ENCODE results near the gene GLS. TPM values are rescaled to one million over a fixed set of nuclear protein-coding genes. Genes with fewer than 3 reads are reported as not detected.
A peak's percentile ranks its signal among the peaks of the same experiment; 100 is the strongest.
"Not testable (repeated sequence)": the region's sequence is repeated elsewhere in the genome, so short reads cannot be mapped to it uniquely, and the experiment has no call there.

GLS gene
- total RNA-seq, 2 experiments from 2014 or later: 175 to 187 TPM

DNA sequence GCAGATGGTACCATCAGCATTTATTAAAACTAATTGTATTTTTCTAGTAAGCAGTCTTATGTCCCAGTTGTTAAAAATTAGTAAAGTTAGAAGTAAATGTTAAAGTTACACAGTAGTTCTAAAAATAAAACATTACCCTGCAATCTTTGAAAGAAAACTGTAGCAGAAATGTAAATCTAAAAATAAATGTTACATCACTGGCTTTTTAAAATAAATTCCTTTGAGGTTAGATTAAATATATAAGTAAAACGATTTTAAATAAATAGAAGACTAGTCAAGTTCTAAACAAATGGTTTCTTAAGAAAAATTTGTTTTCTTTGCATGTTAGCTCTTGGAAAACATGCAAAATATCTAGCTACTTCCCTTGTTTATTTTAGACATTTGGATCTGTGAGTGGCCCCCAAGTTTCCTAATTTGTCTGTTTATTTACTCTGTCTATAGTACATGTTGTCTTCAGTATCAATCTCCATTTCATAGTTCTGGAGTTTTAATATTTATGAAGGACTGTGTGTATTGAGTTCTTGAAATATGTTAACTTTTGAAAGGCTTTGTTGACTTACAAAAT, 58.2 kb downstream of the GLS start:
- H3K9me3 Mint-ChIP-seq: no peaks in the 10 kb centered on the region
- H3K4me3 Mint-ChIP-seq: no peak overlapping the region
- H3K27me3 Mint-ChIP-seq: no peaks in the 10 kb centered on the region
- no peak for ATAC-seq (ENCODE audit: low read depth)
- peaks cover 10% of the 10 kb centered on the region for H3K36me3 Mint-ChIP-seq
- no peak for DNase-seq
- H3K4me1 Mint-ChIP-seq: peaks cover 2% of the 10 kb centered on the region
- H3K27ac Mint-ChIP-seq: no peak overlapping the region
- POLR2A ChIA-PET: no interaction called here

DNA sequence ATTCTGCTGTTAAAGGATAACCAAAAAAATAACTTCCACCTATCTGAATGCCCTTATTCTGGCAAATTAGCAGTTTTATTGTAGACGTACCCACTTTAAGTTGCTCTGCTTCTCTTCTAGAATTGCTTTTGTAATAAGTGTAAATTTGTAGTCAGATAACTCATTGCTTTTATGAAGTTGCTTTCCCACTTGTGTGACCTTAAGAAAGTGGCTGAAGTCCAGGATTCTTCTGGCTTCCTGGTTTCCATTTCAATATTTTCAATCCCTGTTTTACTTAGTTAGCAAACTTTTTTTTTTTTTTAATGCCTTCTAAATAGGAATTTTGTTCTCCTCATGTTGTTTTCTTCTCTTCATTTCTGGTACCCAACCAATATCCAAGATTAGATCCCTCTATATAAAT, 59.8 kb downstream of the GLS start:
- peaks cover 5% of the 10 kb centered on the region for H3K36me3 Mint-ChIP-seq
- DNase-seq (no peak), ATAC-seq (ENCODE audit: low read depth) (no peak)
- no peaks in the 10 kb centered on the region for H3K27me3 Mint-ChIP-seq
- no peak overlapping the region for H3K4me3 Mint-ChIP-seq
- no peak overlapping the region for H3K27ac Mint-ChIP-seq
- POLR2A ChIA-PET: no interaction called here
- no peaks in the 10 kb centered on the region for H3K9me3 Mint-ChIP-seq
- H3K4me1 Mint-ChIP-seq: no peaks in the 10 kb centered on the region

DNA sequence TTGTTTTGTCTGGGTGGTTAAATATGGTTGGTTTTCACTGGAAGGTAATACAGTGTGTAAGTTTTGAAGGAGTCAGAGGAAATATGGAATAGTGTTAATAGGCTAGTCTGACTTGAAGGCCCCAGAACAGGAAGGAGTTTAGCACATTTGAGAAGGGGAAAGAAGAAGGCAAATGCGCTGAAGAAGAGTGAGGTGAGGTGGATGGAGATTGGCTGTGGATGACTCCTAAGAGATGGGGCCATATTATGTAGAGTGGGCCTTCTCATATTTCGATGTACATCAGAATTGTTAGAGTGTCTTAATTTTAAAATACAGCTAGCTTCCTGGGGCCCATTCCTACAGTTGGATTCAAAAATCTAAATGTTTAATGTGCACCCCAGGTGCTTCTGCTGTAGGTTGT, 61.0 kb downstream of the GLS start:
- Mint-ChIP-seq H3K4me1 (no peaks in the 10 kb centered on the region), H3K27ac (no peak overlapping the region), H3K36me3 (peaks cover 1% of the 10 kb centered on the region), H3K9me3 (no peaks in the 10 kb centered on the region), H3K27me3 (no peaks in the 10 kb centered on the region), H3K4me3 (no peak overlapping the region)
- POLR2A ChIA-PET: no interaction called here
- DNase-seq: no peak
- no peak for ATAC-seq (ENCODE audit: low read depth)

DNA sequence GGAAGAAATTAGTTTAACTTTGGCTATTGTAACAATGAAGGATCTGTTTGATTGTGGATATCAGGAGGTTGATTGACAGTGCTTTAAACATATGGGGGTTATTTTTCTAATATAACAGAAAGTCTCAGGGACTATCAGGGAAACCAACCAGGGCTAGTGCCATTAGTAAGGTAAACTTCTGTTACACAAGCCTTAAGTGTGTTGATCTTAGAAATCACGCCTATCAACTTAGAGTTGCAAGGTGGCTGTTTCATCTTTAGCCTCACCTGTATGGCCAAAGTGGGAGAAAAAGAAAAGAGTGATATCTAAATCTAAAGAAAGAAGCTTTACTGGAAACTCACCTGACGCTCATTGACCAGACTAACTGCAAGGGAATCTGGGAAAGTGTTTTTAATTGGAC, 62.1 kb downstream of the GLS start:
- POLR2A ChIA-PET: no interaction called here

DNA sequence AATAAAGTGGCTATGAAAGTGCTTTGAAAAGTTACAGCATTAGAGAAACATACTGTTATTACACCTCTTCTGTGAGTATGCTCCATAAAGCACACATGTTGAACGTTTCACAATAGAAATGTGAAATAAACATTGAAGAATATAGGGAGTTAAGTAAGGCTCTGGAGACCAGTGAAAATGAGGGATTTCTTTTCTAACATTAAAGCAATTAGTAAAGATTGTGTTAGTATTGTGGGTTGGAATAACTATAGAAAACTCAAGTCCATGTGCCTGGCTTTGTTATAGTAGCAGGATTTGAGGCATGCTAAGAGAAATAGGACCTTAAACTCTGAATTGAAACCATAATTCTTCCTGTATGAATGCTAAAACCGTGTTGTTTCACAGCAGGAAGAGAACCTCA, 63.1 kb downstream of the GLS start:
- H3K27me3 Mint-ChIP-seq: no peaks in the 10 kb centered on the region
- H3K4me3 Mint-ChIP-seq: no peak overlapping the region
- ATAC-seq (ENCODE audit: low read depth): no peak
- H3K4me1 Mint-ChIP-seq: peaks cover 8% of the 10 kb centered on the region
- H3K9me3 Mint-ChIP-seq: no peaks in the 10 kb centered on the region
- H3K27ac Mint-ChIP-seq: no peak overlapping the region
- DNase-seq: no peak
- H3K36me3 Mint-ChIP-seq: peaks cover 1% of the 10 kb centered on the region
- POLR2A ChIA-PET: no interaction called here

More for the DNA sequence above, 62.1 kb downstream of the GLS start:
- H3K36me3 Mint-ChIP-seq: peaks cover 1% of the 10 kb centered on the region
- no peaks in the 10 kb centered on the region for H3K27me3 Mint-ChIP-seq
- no peak overlapping the region for H3K27ac Mint-ChIP-seq
- ATAC-seq (ENCODE audit: low read depth) (no peak), DNase-seq (no peak)
- H3K9me3 Mint-ChIP-seq: no peaks in the 10 kb centered on the region
- peaks cover 5% of the 10 kb centered on the region for H3K4me1 Mint-ChIP-seq
- H3K4me3 Mint-ChIP-seq: no peak overlapping the region

DNA sequence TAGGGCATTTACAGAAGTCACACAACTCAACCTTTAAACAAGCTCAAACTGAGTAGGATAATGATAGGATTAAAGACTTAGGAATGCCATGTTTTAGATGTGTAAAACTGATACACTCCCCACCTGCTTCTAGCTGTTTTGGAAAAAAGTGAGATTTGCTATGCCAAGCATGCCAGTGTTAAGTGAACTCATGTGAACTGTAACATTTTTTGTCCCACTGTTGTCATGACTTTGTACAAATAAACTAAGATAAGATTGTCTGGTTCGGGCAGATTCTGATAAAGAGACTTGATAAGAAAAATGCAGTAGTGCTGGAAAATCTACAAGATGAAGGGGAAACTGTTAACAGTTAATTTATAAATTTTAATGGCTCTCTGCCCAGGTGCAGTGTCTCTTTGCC, 66.5 kb downstream of the GLS start:
- H3K4me1 Mint-ChIP-seq: peaks cover 8% of the 10 kb centered on the region
- DNase-seq (no peak), ATAC-seq (ENCODE audit: low read depth) (no peak)
- H3K27me3 Mint-ChIP-seq: no peaks in the 10 kb centered on the region
- H3K4me3 Mint-ChIP-seq: no peak overlapping the region
- H3K36me3 Mint-ChIP-seq: no peaks in the 10 kb centered on the region
- POLR2A ChIA-PET: interaction anchor here (0.8 to 1.6 kb wide), 6 partner anchors 11 to 96 kb away, joined by 3 to 9 read pairs (median 6); no protein-coding TSS in a partner anchor
- no peak overlapping the region for H3K27ac Mint-ChIP-seq
- H3K9me3 Mint-ChIP-seq: no peaks in the 10 kb centered on the region

DNA sequence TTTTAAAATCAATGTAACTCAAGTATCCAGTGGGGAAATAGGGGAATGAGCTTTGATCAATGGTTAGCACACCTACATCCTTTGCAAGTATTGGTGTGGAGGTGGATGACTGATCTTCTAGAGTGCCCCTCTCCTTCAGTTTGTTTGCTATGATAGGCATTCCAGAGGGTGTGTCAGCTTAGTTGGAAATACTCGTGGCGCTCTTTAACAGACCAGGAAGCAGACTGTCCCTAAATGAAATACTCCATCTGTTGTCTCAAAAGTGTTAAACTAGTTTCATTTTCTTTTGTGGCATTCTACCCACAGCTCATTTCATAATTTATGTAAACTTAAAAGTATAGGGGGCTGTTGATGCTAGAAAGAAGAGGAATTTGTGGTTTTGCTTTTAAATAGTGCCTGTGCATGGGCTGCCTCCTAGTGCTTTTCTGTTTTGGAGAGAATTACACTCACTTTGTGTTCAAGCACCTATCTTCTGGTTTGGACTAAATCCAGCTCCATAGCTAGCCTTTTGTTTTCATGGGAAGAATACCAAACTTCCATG, 67.2 kb downstream of the GLS start:
- H3K27ac Mint-ChIP-seq: peak overlapping the region; percentile 7
- DNase-seq (no peak), ATAC-seq (ENCODE audit: low read depth) (peak; percentile 67)
- H3K4me3 Mint-ChIP-seq: peak overlapping the region; percentile 51
- POLR2A ChIA-PET: interaction anchor here (0.8 to 1.5 kb wide), 5 partner anchors 10 to 97 kb away, joined by 3 to 9 read pairs (median 7); no protein-coding TSS in a partner anchor
- H3K27me3 Mint-ChIP-seq: no peaks in the 10 kb centered on the region
- no peaks in the 10 kb centered on the region for H3K9me3 Mint-ChIP-seq
- H3K36me3 Mint-ChIP-seq: no peaks in the 10 kb centered on the region
- H3K4me1 Mint-ChIP-seq: peaks cover 8% of the 10 kb centered on the region

DNA sequence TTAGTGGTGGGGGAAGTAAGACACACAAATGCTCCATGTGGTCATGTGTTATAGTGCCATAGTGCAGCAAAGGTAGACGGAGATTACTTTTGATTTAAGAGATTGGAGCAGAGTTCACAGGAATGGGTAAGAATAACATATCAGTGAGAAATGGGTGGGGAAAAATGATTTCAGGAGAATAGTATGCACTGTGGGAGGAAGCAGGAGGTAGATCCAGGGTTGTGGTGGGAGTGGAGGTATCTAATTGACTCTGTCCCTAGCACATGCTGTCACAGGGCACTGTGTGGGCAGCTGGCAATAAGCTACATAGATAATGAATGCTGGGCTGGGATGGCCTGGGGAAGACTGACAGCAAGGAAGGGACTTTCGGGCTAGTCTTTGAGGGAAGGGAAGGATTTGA, 68.0 kb downstream of the GLS start:
- Mint-ChIP-seq H3K27me3 (no peaks in the 10 kb centered on the region), H3K36me3 (no peaks in the 10 kb centered on the region), H3K27ac (no peak overlapping the region), H3K4me3 (no peak overlapping the region), H3K4me1 (peaks cover 8% of the 10 kb centered on the region), H3K9me3 (no peaks in the 10 kb centered on the region)
- DNase-seq (no peak), ATAC-seq (ENCODE audit: low read depth) (no peak)
- POLR2A ChIA-PET: interaction anchor here (1.3 to 1.5 kb wide), 3 partner anchors 9 to 67 kb away, joined by 6 to 9 read pairs (median 7); no protein-coding TSS in a partner anchor

DNA sequence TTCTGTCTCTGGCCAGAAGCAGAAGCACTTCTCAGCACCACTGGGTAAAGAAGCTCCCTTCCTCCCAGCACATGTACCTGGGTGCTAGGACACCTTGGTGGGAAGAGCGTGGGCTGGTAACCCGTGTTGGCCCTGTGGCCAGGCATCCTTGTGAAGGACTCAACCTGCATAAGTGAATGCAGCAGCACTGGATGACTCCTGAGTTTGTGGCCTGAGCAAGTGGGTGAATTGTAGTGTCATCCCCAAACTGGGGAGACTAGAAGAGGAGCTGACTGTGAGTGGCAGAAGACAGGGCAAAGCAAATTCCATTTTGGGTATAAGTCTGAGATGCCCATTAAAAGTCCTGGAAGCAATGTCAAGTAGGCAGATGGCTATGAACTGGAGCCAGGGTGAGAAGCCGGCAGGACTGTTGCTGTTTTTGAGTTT, 70.0 kb downstream of the GLS start:
- Mint-ChIP-seq H3K27ac (no peak overlapping the region), H3K27me3 (no peaks in the 10 kb centered on the region), H3K4me3 (no peak overlapping the region), H3K36me3 (no peaks in the 10 kb centered on the region), H3K4me1 (peaks cover 8% of the 10 kb centered on the region), H3K9me3 (no peaks in the 10 kb centered on the region)
- ATAC-seq (ENCODE audit: low read depth) (no peak), DNase-seq (no peak)
- POLR2A ChIA-PET: no interaction called here

DNA sequence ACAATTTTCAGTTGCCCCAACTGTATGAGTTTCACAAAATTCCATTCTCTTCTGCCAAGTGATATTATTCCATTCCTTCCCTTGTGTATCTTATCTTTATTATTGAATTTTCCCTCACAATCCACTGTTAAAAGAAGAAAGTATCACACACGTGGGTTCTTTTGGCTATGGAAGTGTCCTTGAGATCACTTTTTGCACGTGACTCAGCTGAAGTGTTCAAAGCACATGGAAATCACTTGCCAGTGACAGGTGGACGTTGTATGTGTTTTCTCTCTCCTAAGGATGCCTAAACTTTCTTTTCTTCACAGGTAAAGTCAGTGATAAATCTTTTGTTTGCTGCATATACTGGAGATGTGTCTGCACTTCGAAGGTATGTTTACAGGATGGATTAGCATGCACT, 72.6 kb downstream of the GLS start:
- DNase-seq: no peak
- POLR2A ChIA-PET: no interaction called here
- Mint-ChIP-seq H3K27ac (no peak overlapping the region), H3K27me3 (no peaks in the 10 kb centered on the region), H3K4me1 (peaks cover 2% of the 10 kb centered on the region), H3K36me3 (peaks cover 20% of the 10 kb centered on the region), H3K4me3 (no peak overlapping the region), H3K9me3 (peaks cover 7% of the 10 kb centered on the region)
- no peak for ATAC-seq (ENCODE audit: low read depth)

DNA sequence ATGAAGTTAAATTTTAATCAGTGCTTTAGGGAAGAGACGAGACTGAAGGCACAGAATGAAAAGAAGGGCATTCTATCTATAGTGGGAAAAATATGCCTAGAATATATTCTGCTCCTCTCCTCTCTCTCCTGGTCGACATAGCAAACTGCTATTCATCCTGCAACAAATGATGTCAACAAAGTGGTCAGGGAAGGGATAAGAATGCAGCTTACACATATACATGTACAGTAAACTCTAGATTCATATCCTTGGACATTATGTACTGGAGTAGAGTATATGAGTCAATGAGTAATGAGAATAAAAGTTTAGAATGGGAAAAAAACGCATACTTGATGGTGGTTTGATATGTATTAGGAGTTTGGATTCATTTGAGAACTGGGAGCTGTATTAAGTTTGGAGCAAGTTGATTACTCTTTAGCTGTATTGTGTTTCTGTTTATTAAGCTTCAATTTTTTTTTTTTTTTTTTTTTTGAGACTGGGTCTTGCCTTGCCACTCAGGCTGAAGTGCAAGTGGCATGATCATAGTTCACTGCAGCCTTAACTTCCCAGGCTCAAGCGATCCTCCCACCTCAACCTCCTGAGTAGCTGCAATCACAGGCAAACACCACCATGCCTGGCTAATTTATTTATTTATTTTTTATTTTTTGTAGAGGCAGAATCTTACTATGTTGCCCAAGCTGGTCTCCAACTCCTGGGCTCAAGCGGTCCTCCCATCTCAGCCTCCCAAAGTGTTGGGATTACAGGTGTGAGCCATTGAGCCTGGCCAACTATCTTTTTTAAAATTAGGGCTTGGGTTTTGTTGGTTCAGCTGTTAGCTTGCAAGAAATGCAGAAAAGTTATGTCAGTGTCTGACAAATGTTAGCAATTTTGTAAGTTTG, 79.5 kb downstream of the GLS start:
- Mint-ChIP-seq H3K4me3 (no peak overlapping the region), H3K36me3 (peaks cover 48% of the 10 kb centered on the region), H3K9me3 (peaks cover 7% of the 10 kb centered on the region), H3K27ac (no peak overlapping the region), H3K27me3 (no peaks in the 10 kb centered on the region), H3K4me1 (peaks cover 31% of the 10 kb centered on the region)
- ATAC-seq (ENCODE audit: low read depth) (peak; percentile 9), DNase-seq (no peak)
- POLR2A ChIA-PET: interaction anchor here (0.7 to 2.0 kb wide), 4 partner anchors 12 to 115 kb away, joined by 3 to 9 read pairs (median 6); partner anchors contain the start of gene GLS

DNA sequence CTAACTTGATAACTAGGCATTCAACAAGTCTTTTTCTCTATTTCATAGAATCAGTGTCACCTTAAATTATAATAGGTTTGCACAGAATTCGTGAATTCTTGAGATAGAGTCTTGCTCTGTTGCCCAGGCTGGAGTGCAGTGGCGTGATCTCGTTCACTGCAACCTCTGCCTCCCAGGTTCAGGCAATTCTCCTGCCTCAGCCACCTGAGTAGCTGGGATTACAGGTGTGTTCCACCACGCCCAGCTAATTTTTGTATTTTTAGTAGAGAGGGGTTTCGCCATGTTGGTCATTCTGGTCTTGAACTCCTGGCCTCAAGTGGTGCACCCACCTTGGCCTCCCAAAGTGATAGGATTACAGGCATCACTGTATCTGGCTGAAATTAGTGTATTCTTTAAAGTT, 80.5 kb downstream of the GLS start:
- not testable (repeated sequence) for DNase-seq; ATAC-seq (ENCODE audit: low read depth); H3K9me3 Mint-ChIP-seq; H3K27me3 Mint-ChIP-seq; H3K4me3 Mint-ChIP-seq
- H3K27ac Mint-ChIP-seq: peak overlapping the region; percentile 54
- H3K4me1 Mint-ChIP-seq: peaks cover 36% of the 10 kb centered on the region
- POLR2A ChIA-PET: interaction anchor here (1.0 kb wide), 1 partner anchor 177 kb away, joined by 3 read pairs; no protein-coding TSS in a partner anchor
- peaks cover 47% of the 10 kb centered on the region for H3K36me3 Mint-ChIP-seq

DNA sequence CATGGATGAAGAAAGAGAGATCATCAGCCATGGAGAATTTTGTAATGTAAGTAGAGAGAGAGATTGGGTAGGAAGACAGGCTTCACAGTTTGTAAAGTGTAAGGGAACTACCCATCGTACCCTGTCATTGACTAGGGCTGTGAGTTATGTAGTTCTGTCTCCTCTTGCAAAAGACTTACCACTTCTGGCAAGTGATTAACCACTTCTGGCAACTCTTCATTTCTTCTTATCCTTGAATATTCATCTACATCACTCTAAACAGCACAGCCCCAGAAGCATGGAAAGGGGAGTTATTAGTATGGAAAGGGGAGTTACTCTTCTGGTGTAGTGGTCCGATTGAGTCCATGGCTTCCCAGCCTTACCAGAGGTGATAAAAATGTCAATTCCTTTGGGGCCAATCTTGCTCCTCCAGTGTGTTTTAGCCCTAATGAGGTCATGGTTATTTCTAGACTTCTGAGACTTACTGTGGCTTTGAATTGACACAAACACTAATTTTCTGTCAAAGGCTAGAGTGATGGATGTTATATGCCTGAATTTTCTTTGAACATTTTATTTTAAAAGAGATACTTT, 81.4 kb downstream of the GLS start:
- no peaks in the 10 kb centered on the region for H3K9me3 Mint-ChIP-seq
- no peaks in the 10 kb centered on the region for H3K27me3 Mint-ChIP-seq
- H3K27ac Mint-ChIP-seq: peak overlapping the region; percentile 31
- ATAC-seq (ENCODE audit: low read depth) (peak; percentile 33), DNase-seq (no peak)
- peaks cover 41% of the 10 kb centered on the region for H3K36me3 Mint-ChIP-seq
- POLR2A ChIA-PET: no interaction called here
- peaks cover 38% of the 10 kb centered on the region for H3K4me1 Mint-ChIP-seq
- no peak overlapping the region for H3K4me3 Mint-ChIP-seq

All from activated naive CD8-positive, alpha-beta T cell treated with anti-CD3 and anti-CD28 coated beads, Interleukin-2, amount 10 ng/mL, durations not matched to agents 7 days and 5 days (primary cell).